ENCODE data around the gene CFHR4. TPM values are rescaled to one million over a fixed set of nuclear protein-coding genes. Genes with fewer than 3 reads are reported as not detected.
"Not testable (repeated sequence)": the region's sequence is repeated elsewhere in the genome, so short reads cannot be mapped to it uniquely, and the experiment has no call there.

CFHR4 gene
- not detected in 2 replicates for total RNA-seq
- total RNA-seq (2013) = not detected
- not detected in 2 replicates for polyA plus RNA-seq
- polyA minus RNA-seq = not detected in 2 replicates

DNA sequence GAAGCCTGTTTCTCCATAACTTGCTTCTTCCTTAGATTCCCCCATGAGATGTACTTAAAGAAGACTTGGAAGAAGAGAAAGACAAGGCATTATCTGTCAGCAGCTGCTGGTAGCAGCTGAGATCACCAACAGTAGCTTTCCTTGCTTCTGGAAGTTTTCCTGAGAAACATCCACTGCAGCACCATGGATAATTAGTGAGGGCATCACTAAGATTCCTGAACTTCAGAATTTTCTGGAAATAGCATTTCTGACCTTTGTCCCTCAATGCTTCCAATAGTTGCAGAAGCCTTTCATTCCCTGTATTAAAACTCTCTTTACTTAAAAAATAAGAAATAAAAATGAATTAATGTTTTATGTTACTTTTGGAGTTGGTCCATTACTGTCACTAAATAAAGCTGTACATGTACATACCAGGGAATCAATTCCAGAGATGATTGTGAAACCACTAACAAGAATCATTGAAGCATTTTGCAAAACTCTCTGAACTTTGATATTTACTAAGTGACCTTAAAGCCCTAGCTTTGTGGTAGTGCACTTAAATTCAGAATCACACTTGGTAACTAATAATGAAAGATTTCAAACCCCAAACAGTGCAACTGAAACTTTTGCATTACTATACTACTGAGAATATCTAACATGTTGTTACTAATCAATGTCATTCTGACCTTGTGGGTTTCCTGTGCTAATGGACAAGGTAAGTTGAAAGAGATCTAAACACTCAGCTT lies at the start of gene CFHR4:
Gene CFHR4, plus strand, starts transcription at position 538 of the 725 bp plus-strand sequence. Its CDS starts 99 bp downstream, at position 637.
- Histone ChIP-seq H3K4me2 (replicated peaks; ENCODE audit: low read depth, low read length, poor library complexity, severe bottlenecking) (no peak within 1 kb of the TSS), H3K36me3 (replicated peaks in 1 of 2; ENCODE audit: control extremely low read depth in 1 of 2, control insufficient read depth in 1 of 2, extremely low read depth in 1 of 2, insufficient read depth in 2 of 2, low read length in 1 of 2) (no peaks in the 10 kb centered on the region), H3K9me3 (ENCODE audit: control extremely low read depth in 1 of 3, control insufficient read depth in 2 of 3, insufficient read depth in 1 of 3, low read length in 2 of 3) (no peaks in the 10 kb centered on the region), H3K27me3 (replicated peaks in 1 of 4; ENCODE audit: control extremely low read depth in 1 of 4, control insufficient read depth in 3 of 4, insufficient read depth in 4 of 4, low read length in 3 of 4) (no peaks in the 10 kb centered on the region), H3K27ac (ENCODE audit: low read length in 2 of 2) (no peak within 1 kb of the TSS), H3K79me2 (ENCODE audit: control insufficient read depth, insufficient read depth, low read length) (no peaks in the 10 kb centered on the region), H2AFZ (ENCODE audit: insufficient read depth, low read depth, low read length, poor library complexity, severe bottlenecking) (no peak within 1 kb of the TSS), H3K4me3 (ENCODE audit: control extremely low read depth in 1 of 5, extremely low read depth in 1 of 5, insufficient read depth in 1 of 5, low read depth in 2 of 5, low read length in 4 of 5) (no peak within 1 kb of the TSS), H3K9ac (ENCODE audit: low read length) (no peak within 1 kb of the TSS), H3K4me1 (ENCODE audit: control insufficient read depth in 2 of 2, insufficient read depth in 2 of 2, low read length in 2 of 2) (no peaks in the 10 kb centered on the region), H4K20me1 (ENCODE audit: control insufficient read depth, insufficient read depth, low read length, poor library complexity, severe bottlenecking) (no peaks in the 10 kb centered on the region)
- TF ChIP-seq, protein P1, sequence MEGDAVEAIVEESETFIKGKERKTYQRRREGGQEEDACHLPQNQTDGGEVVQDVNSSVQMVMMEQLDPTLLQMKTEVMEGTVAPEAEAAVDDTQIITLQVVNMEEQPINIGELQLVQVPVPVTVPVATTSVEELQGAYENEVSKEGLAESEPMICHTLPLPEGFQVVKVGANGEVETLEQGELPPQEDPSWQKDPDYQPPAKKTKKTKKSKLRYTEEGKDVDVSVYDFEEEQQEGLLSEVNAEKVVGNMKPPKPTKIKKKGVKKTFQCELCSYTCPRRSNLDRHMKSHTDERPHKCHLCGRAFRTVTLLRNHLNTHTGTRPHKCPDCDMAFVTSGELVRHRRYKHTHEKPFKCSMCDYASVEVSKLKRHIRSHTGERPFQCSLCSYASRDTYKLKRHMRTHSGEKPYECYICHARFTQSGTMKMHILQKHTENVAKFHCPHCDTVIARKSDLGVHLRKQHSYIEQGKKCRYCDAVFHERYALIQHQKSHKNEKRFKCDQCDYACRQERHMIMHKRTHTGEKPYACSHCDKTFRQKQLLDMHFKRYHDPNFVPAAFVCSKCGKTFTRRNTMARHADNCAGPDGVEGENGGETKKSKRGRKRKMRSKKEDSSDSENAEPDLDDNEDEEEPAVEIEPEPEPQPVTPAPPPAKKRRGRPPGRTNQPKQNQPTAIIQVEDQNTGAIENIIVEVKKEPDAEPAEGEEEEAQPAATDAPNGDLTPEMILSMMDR (IDR thresholded peaks at IDR 0.05) = no peak
- TF ChIP-seq EZH2 (IDR thresholded peaks at IDR 0.05; ENCODE audit: borderline replicate concordance, insufficient read depth, low read depth, low read length, poor library complexity, severe bottlenecking) = no peak
- intact Hi-C loops (cut with micrococcal nuclease) = no loop called here
- ChIA-PET CTCF (no interaction called here), POLR2A (no interaction called here)
- Mint-ChIP-seq H3K4me3 (no peak within 1 kb of the TSS), H3K27ac (no peak within 1 kb of the TSS), H3K4me1 (no peaks in the 10 kb centered on the region), H3K9me3 (ENCODE audit: insufficient read depth) (peaks cover 9% of the 10 kb centered on the region), H3K27me3 (no peaks in the 10 kb centered on the region)
- DNase-seq = no peak
- no peak for ATAC-seq (ENCODE audit: low read depth)

DNA sequence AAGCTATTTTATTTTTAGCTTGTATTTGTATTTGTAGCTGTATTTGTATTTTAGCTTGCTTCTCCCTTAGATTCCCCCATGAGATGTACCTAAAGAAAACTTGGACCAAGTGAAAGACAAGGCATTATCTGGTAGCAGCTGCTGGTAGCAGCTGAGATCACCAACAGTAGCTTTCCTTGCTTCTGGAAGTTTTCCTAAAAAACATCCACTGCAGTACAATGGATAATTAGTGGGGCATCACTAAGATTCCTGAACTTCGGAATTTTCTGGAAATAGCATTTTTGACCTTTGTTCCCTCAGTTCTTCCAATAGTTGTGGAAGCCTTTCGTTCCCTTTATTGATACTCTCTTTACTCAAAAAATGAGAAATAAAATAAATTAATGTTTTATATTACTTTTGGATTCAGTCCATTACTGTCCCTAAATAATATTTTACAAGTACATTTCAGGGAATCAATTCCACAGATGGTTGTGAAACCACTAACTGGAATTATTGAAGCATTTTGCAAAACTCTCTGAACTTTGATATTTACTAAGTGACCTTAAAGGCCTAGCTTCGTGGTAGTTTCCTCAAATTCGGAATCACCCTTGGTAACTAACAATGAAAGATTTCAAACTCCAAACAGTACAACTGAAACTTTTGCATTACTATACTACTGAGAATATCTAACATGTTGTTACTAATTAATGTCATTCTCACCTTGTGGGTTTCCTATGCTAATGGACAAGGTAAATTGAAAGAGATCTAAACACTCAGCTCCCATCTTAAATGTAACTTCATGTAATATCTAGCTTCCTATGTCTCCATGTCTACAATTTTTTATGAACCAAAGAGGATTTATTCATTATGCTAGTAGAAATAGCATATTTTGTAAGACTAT lies 38.0 kb upstream of the CFHR4 start:
- H4K20me1 ChIP-seq (ENCODE audit: control insufficient read depth, insufficient read depth, low read length, poor library complexity, severe bottlenecking); H3K27ac ChIP-seq (ENCODE audit: low read length in 2 of 2); ATAC-seq (ENCODE audit: low read depth); H2AFZ ChIP-seq (ENCODE audit: insufficient read depth, low read depth, low read length, poor library complexity, severe bottlenecking); H3K4me1 Mint-ChIP-seq; H3K79me2 ChIP-seq (ENCODE audit: control insufficient read depth, insufficient read depth, low read length); H3K4me3 ChIP-seq (ENCODE audit: control extremely low read depth in 1 of 5, extremely low read depth in 1 of 5, insufficient read depth in 1 of 5, low read depth in 2 of 5, low read length in 4 of 5); H3K27ac Mint-ChIP-seq; H3K9ac ChIP-seq (ENCODE audit: low read length); POLR2A ChIA-PET; H3K9me3 ChIP-seq (ENCODE audit: control extremely low read depth in 1 of 3, control insufficient read depth in 2 of 3, insufficient read depth in 1 of 3, low read length in 2 of 3); CTCF ChIA-PET; H3K4me1 ChIP-seq (ENCODE audit: control insufficient read depth in 2 of 2, insufficient read depth in 2 of 2, low read length in 2 of 2); H3K9me3 Mint-ChIP-seq (ENCODE audit: insufficient read depth); H3K4me2 ChIP-seq (replicated peaks; ENCODE audit: low read depth, low read length, poor library complexity, severe bottlenecking); DNase-seq; intact Hi-C loops (cut with micrococcal nuclease); H3K4me3 Mint-ChIP-seq; H3K36me3 ChIP-seq (replicated peaks in 1 of 2; ENCODE audit: control extremely low read depth in 1 of 2, control insufficient read depth in 1 of 2, extremely low read depth in 1 of 2, insufficient read depth in 2 of 2, low read length in 1 of 2); H3K27me3 ChIP-seq (replicated peaks in 1 of 4; ENCODE audit: control extremely low read depth in 1 of 4, control insufficient read depth in 3 of 4, insufficient read depth in 4 of 4, low read length in 3 of 4); H3K27me3 Mint-ChIP-seq: not testable (repeated sequence)
- WGBS (ENCODE audit: insufficient coverage) = 60% methylated on average over 1 of the region's 4 CpGs
